Left lung (tissue), 10 donors: ENCODE results near the gene CDC37. TPM values are rescaled to one million over a fixed set of nuclear protein-coding genes. Genes with fewer than 3 reads are reported as not detected.

ENCODE experiments used
- ATAC-seq: fragments of 200-7000 bp; cut with Tn5 transposase; one replicate; pipeline ENCODE4 v1.9.1; 2020; ENCODE audit warnings: moderate library complexity
- DNase-seq, 4 donors: peaks; one replicate each; pipeline ENCODE4 v3.0.0-alpha.2; 2013 to 2020
- H3K27ac ChIP-seq, 2 donors: fragments of 200-600 bp; sonication (generic) in 1 of 2; one replicate each; pipeline versions ENCODE4 v1.5.0 to v1.8.0; 2020 to 2021
- H3K27me3 ChIP-seq, 2 donors: fragments of 200-600 bp; sonication (generic) in 1 of 2; one replicate each; pipeline versions ENCODE4 v1.5.0 to v1.8.0; 2020 to 2021
- H3K36me3 ChIP-seq, 2 donors: fragments of 200-600 bp; sonication (generic) in 1 of 2; one replicate each; pipeline versions ENCODE4 v1.5.0 to v1.8.0; 2020 to 2021
- H3K4me1 ChIP-seq, 2 donors: fragments of 200-600 bp; one replicate each; pipeline ENCODE4 v1.8.0; 2021
- H3K4me3 ChIP-seq, 2 donors: fragments of 200-600 bp; sonication (generic) in 1 of 2; one replicate each; pipeline versions ENCODE4 v1.5.0 to v1.8.0; 2020 to 2021; ENCODE audit warnings: mild to moderate bottlenecking in 1 of 2
- H3K9me3 ChIP-seq, 2 donors: fragments of 200-600 bp; sonication (generic) in 1 of 2; one replicate each; pipeline versions ENCODE4 v1.5.0 to v1.8.0; 2020 to 2021
- CTCF ChIP-seq, 2 donors: fragments of 200-600 bp; sonication (generic) in 1 of 2; IDR thresholded peaks; one replicate each; pipeline versions ENCODE4 v1.5.0 to v1.8.0; 2021; ENCODE audit warnings: antibody characterized with exemption in 2 of 2
- intact Hi-C, 2 donors: fragments of 100-400 bp; cut with DNase I; formaldehyde crosslinking; loops; one replicate each; pipeline versions ENCODE4 v1.11.2 to v1.14.2; 2022
- polyA plus RNA-seq, 6 donors: library from polyadenylated mRNA; unstranded; fragments of 120-200 nt; gene quantifications; one replicate each; pipeline ENCODE4 v1.2.1, GENCODE V29; 2013; ENCODE audit not compliant: insufficient read length in 6 of 6
- total RNA-seq, 2 donors: library from RNA; stranded (reverse); fragmentation: NEBNext Ultra II Directional; extraction: Animal tissue kit (Norgen Biotek cat#: 25700); gene quantifications; one replicate each; pipeline ENCODE4 v1.2.1, GENCODE V29; 2021
- donor health status: DM: no; HTN: yes; CAD: no.
- donor health status: DM: no; HTN: no; CAD: no.

The CDC37 gene
- total and polyA plus RNA-seq, 8 donors: 120 to 198 (median 169) TPM

DNA sequence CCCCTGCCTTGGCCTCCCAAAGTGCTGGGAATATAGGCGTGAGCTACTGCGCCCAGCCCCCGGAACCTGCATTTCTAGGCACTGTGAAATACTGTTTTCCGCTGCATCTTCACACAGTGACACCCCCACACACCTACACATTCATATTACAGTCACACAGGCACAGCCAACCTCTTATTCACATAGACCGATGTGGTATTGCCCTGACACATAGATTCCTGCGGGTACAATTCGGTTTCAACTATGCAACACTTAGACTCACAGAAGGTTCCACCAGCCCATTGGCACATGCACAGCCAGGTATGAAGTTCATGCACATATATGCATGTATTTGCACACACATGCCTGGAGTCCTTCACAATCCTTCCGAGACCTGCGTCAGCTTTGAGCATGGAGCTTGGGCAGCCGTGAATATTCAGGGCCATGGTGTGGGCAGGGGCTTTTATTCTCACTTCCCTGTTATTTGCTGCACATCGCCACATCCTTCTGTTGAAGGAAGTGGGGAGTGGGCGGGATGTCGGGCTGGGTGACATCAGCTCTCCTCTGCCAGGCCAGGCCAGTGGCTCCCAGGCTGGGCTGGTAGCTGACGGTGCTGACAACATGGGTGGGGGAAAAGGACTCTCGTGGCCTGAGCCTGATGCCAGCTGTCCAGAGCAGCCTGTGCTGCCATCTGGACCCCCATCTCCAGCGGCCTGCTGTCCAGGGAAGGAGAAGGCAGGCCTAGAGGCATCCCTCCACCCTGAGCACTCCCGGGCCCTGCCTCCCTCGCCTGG, 5.4 kb upstream of the CDC37 start:
- no peak for TF ChIP-seq CTCF (IDR thresholded peaks at IDR 0.05)
- H3K4me1 ChIP-seq: peaks cover 10 to 77% of the 10 kb centered on the region in 2 donors
- peak; percentile 45 for ATAC-seq

DNA sequence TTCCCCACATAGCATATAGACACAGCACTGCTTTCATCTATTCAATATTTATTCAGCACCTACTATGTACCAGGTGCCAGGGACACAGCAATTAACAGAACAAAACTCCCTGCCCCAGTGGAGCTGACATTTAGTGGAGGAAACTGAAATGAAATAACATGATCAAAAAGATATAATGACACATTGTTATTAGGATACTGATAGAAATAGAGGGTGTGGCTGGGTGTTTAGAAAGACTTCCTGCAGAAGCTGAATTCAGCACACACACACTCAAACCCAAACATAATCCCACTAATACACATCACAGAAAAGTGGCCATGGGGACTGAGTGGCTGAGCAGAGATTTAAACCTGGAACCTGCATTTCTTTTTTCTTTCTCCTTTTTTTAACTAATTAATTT, 3.8 kb upstream of the CDC37 start:
- intact Hi-C loops: no loop called here
- Histone ChIP-seq H3K9me3 (no peaks in the 10 kb centered on the region), H3K4me1 (peaks cover 15 to 81% of the 10 kb centered on the region in 2 donors), H3K36me3 (no peaks in the 10 kb centered on the region), H3K27me3 (peaks cover 5 to 36% of the 10 kb centered on the region in 2 donors), H3K4me3 (no peak overlapping the region), H3K27ac (no peak overlapping the region)
- no peak for TF ChIP-seq CTCF (IDR thresholded peaks at IDR 0.05)
- ATAC-seq: no peak
- DNase-seq: no peak

More for the DNA sequence above, 5.4 kb upstream of the CDC37 start:
- intact Hi-C loops: no loop called here
- Histone ChIP-seq H3K9me3 (no peaks in the 10 kb centered on the region), H3K36me3 (no peaks in the 10 kb centered on the region), H3K27ac (peak overlapping the region in 1 of 2 donors; percentile 38), H3K27me3 (peaks cover 5 to 36% of the 10 kb centered on the region in 2 donors), H3K4me3 (no peak overlapping the region)
- peak in 2 of 4 donors; percentile 77 to 80 for DNase-seq

DNA sequence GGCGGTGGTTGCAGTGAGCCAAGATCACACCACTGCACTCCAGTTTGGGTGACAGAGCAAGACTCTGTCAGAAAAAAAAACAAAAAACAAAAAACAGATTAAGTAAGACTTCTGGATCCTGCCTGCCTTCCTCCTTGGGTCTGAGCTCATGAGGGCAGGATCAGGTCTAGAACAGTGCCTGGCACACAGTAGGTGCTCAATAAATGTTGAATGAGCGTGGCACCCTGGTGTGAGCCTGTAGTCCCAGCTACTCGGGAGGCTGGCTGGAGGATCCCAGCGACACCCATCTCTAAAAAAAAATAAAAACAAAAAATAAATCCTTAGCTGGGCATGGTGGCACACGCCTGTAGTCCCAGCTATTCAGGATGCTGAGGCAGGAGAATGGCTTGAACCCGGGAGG, 2.8 kb upstream of the CDC37 start:
- DNase-seq (no peak), ATAC-seq (no peak)
- H3K9me3 ChIP-seq: no peaks in the 10 kb centered on the region
- H3K4me3 ChIP-seq: no peak overlapping the region
- no peak for TF ChIP-seq CTCF (IDR thresholded peaks at IDR 0.05)
- no peak overlapping the region for H3K27ac ChIP-seq
- peaks cover 5 to 36% of the 10 kb centered on the region in 2 donors for H3K27me3 ChIP-seq
- H3K36me3 ChIP-seq: no peaks in the 10 kb centered on the region
- peaks cover 22 to 86% of the 10 kb centered on the region in 2 donors for H3K4me1 ChIP-seq
- intact Hi-C loops: no loop called here

DNA sequence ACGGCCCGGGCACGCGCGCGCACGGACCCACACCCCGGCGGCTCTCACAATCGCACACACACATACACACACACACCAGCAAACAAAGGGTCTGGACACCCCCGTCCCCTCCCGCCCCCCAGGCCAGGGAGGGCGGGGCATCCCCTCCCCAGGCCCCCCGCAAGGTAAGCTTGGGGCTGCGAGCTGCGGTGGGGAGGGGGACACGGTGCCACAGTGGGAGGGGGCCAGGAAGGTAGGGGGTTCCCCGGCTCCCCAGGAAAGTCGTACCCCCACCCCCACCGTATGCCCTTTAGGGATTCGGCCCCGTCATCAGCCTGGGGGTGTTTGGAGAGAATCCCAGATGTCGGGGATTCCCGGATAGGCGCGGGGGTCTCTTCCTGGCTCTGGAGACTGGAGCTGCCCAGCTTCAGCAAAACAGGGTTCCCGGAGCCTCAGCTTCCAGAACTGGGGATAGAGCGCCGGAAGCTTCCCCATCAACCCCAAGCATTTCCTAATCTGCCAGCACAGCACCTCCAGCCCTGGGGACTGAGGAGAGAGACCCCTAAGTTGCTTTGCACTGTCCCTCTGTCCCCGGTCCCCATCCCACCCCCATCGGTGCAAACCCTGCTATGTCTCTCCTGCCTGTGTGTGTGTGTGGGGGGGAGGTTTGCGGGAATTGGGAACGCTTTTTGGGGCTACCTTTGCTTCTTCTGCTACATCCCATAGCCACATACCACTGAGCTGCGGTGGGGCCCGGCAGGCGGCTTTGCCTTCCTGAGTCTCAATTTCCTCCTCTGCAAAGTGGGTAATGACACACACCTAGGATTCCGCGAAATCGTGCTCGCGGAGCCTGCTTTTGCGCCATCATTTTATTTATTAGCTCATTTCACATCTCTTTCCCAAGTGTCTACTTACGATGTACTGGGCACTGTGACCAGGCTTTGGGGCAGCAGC, 1.8 kb upstream of the CDC37 start:
- peaks cover 24 to 91% of the 10 kb centered on the region in 2 donors for H3K4me1 ChIP-seq
- intact Hi-C loops: no loop called here
- no peak for ATAC-seq
- DNase-seq: no peak
- peak overlapping the region; percentile 91 to 96 for H3K4me3 ChIP-seq
- H3K27me3 ChIP-seq: peaks cover 5 to 36% of the 10 kb centered on the region in 2 donors
- no peak for TF ChIP-seq CTCF (IDR thresholded peaks at IDR 0.05)
- no peaks in the 10 kb centered on the region for H3K9me3 ChIP-seq
- no peak overlapping the region for H3K27ac ChIP-seq
- H3K36me3 ChIP-seq: peaks cover 0 to 3% of the 10 kb centered on the region in 2 donors
